Retinal pigment epithelial cell (primary cell): ENCODE data around the gene MED31.

ENCODE experiments used
- DNase-seq: peaks from one replicate; pipeline ENCODE4 v3.0.0-alpha.2; 2010; ENCODE audit warnings: low read depth
- H3K4me3 ChIP-seq: 2 replicates; pipeline ENCODE4 v1.5.1; 2011; ENCODE audit warnings: mild to moderate bottlenecking, low read length, control low read depth, moderate library complexity
- CTCF ChIP-seq: conservative IDR thresholded peaks from 2 replicates; pipeline ENCODE4 v1.5.1; 2011; ENCODE audit warnings: low read depth, low read length, control low read depth, inconsistent platforms

Gene MED31

GRCh38 chr17:6633263-6633662 is 18.1 kb downstream of the MED31 start:
- no peak for TF ChIP-seq CTCF

GRCh38 chr17:6632530-6632929 is 18.9 kb downstream of the MED31 start:
- DNase-seq: no peak
- TF ChIP-seq CTCF: no peak

More at GRCh38 chr17:6633263-6633662, 18.1 kb downstream of the MED31 start:
- DNase-seq: no peak
- H3K4me3 ChIP-seq: no peak overlapping the region

GRCh38 chr17:6630390-6630789 is 21.0 kb downstream of the MED31 start:
- no peak for DNase-seq
- TF ChIP-seq CTCF: no peak

More at GRCh38 chr17:6632530-6632929, 18.9 kb downstream of the MED31 start:
- H3K4me3 ChIP-seq: no peak overlapping the region

GRCh38 chr17:6627019-6627418 is 24.4 kb downstream of the MED31 start:
- TF ChIP-seq CTCF: no peak
- H3K4me3 ChIP-seq: no peak overlapping the region
- DNase-seq: no peak

More at GRCh38 chr17:6630390-6630789, 21.0 kb downstream of the MED31 start:
- no peak overlapping the region for H3K4me3 ChIP-seq

- DNase-seq: no peak
- no peak overlapping the region for H3K4me3 ChIP-seq
- no peak for TF ChIP-seq CTCF
Observed at GRCh38 chr17:6626616-6627015, 24.8 kb downstream of the MED31 start.

- DNase-seq: no peak
- no peak overlapping the region for H3K4me3 ChIP-seq
- no peak for TF ChIP-seq CTCF
Observed at GRCh38 chr17:6623941-6624340, 27.5 kb downstream of the MED31 start.

GRCh38 chr17:6611231-6611630 is 40.2 kb downstream of the MED31 start:
- TF ChIP-seq CTCF: no peak
- H3K4me3 ChIP-seq: no peak overlapping the region
- no peak for DNase-seq
